Measurements from ENCODE around the gene UGT1A7.

UGT1A7 gene

GRCh38 chr2:233764761-233765160, 83.1 kb downstream of the UGT1A7 start:
- DNase-seq = no peak

- no peak for DNase-seq
Measured at GRCh38 chr2:233766416-233766815, 84.7 kb downstream of the UGT1A7 start.

- DNase-seq = no peak
Measured at GRCh38 chr2:233768076-233768475, 86.4 kb downstream of the UGT1A7 start.

GRCh38 chr2:233769260-233769659, 87.6 kb downstream of the UGT1A7 start:
- no peak for DNase-seq

- no peak for DNase-seq
Measured at GRCh38 chr2:233772153-233772552, 90.5 kb downstream of the UGT1A7 start.

GRCh38 chr2:233772583-233772982, 90.9 kb downstream of the UGT1A7 start:
- DNase-seq = no peak

- no peak for DNase-seq
Measured at GRCh38 chr2:233773854-233774253, 92.2 kb downstream of the UGT1A7 start.

- DNase-seq = no peak
Measured at GRCh38 chr2:233775414-233775813, 93.7 kb downstream of the UGT1A7 start.

- DNase-seq = no peak
Measured at GRCh38 chr2:233778030-233778429, 96.3 kb downstream of the UGT1A7 start, which contains the start of gene MROH2A. TSS of gene MROH2A (plus strand) at chr2:233778330. CDS start at chr2:233779359, 1,029 bp downstream.

GRCh38 chr2:233779722-233780121, 98.0 kb downstream of the UGT1A7 start:
- DNase-seq = no peak

- DNase-seq = no peak
Measured at GRCh38 chr2:233780771-233781170, 99.1 kb downstream of the UGT1A7 start.

GRCh38 chr2:233789554-233789953, 107.9 kb downstream of the UGT1A7 start:
- no peak for DNase-seq

- no peak for DNase-seq
Measured at GRCh38 chr2:233791151-233791882, 109.6 kb downstream of the UGT1A7 start.

GRCh38 chr2:233791883-233792329, 110.2 kb downstream of the UGT1A7 start:
- DNase-seq = no peak

- DNase-seq = no peak
Measured at GRCh38 chr2:233792720-233793119, 111.0 kb downstream of the UGT1A7 start.

- DNase-seq = no peak
Measured at GRCh38 chr2:233793465-233794127, 111.9 kb downstream of the UGT1A7 start.

GRCh38 chr2:233794128-233794658, 112.5 kb downstream of the UGT1A7 start:
- no peak for DNase-seq

GRCh38 chr2:233795735-233796171, 114.1 kb downstream of the UGT1A7 start:
- no peak for DNase-seq

- DNase-seq = no peak
Measured at GRCh38 chr2:233796254-233796653, 114.6 kb downstream of the UGT1A7 start.

GRCh38 chr2:233798335-233799086, 116.8 kb downstream of the UGT1A7 start:
- no peak for DNase-seq

- no peak for DNase-seq
Measured at GRCh38 chr2:233799087-233799665, 117.5 kb downstream of the UGT1A7 start.

GRCh38 chr2:233799716-233800115, 118.0 kb downstream of the UGT1A7 start:
- no peak for DNase-seq

- no peak for DNase-seq
Measured at GRCh38 chr2:233800208-233800607, 118.5 kb downstream of the UGT1A7 start.
